CD4-positive, alpha-beta T cell treated with Interleukin-4 for 1 hour (primary cell): ENCODE results near the gene FXYD7.
"Not testable (repeated sequence)": the region's sequence is repeated elsewhere in the genome, so short reads cannot be mapped to it uniquely, and the experiment has no call there.

Experiments used
- DNase-seq, 2 donors: peaks; one replicate each; pipeline ENCODE4 v3.0.0-alpha.2; 2020 to 2022

The FXYD7 gene

GRCh38 chr19:35128398-35129057 is 14.5 kb upstream of the FXYD7 start:
- no peak for DNase-seq

GRCh38 chr19:35129724-35130274 is 13.3 kb upstream of the FXYD7 start:
- not testable (repeated sequence) for DNase-seq

GRCh38 chr19:35130761-35131720 is 12.0 kb upstream of the FXYD7 start:
- no peak for DNase-seq

GRCh38 chr19:35132254-35132653 is 10.8 kb upstream of the FXYD7 start:
- no peak for DNase-seq

- DNase-seq = no peak
These were observed 9.2 kb upstream of the FXYD7 start for GRCh38 chr19:35133826-35134225.

- DNase-seq = no peak
These were observed 8.3 kb upstream of the FXYD7 start, which contains the start of gene LGI4 for GRCh38 chr19:35134601-35135242. TSS of gene LGI4 (minus strand) at chr19:35135059. CDS start at chr19:35134680, 379 bp downstream.

- peak; percentile 67 to 70 for DNase-seq
These were observed 7.6 kb upstream of the FXYD7 start for GRCh38 chr19:35135389-35135909.

- no peak for DNase-seq
These were observed 6.8 kb upstream of the FXYD7 start for GRCh38 chr19:35136231-35136630.

- no peak for DNase-seq
These were observed 5.9 kb upstream of the FXYD7 start for GRCh38 chr19:35136977-35137702.

GRCh38 chr19:35138305-35138892 is 4.7 kb upstream of the FXYD7 start, which contains the start of gene FXYD1:
TSS of gene FXYD1 (plus strand) at chr19:35138824. CDS start at chr19:35140080, 1,256 bp downstream.
- DNase-seq = no peak

- no peak for DNase-seq
These were observed 2.7 kb upstream of the FXYD7 start for GRCh38 chr19:35140207-35140961.

GRCh38 chr19:35140962-35141836 is 1.9 kb upstream of the FXYD7 start:
- DNase-seq = peak; percentile 95 to 96

GRCh38 chr19:35141837-35142605 is 1.0 kb upstream of the FXYD7 start:
- DNase-seq = no peak

GRCh38 chr19:35142606-35143230 is 337 bp upstream of the FXYD7 start:
- DNase-seq = peak; percentile 75 to 82

- no peak for DNase-seq
These were observed 763 bp downstream of the FXYD7 start for GRCh38 chr19:35143818-35144217.

- no peak for DNase-seq
These were observed 1.2 kb downstream of the FXYD7 start for GRCh38 chr19:35144259-35144599.

GRCh38 chr19:35144600-35145436 is 1.8 kb downstream of the FXYD7 start:
- peak; percentile 47 to 63 for DNase-seq
